HT1080 (cell line): Measurements from ENCODE around the gene ULK4. TPM values are rescaled to one million over a fixed set of nuclear protein-coding genes. Genes with fewer than 3 reads are reported as not detected.

Experiments
- DNase-seq: peaks from one replicate; pipeline ENCODE4 v3.0.0-alpha.2; 2015; ENCODE audit warnings: low read depth
- total RNA-seq: library from RNA; depleted of rRNA; stranded (reverse); fragments of >200 nt; shearing (Covaris generic); gene quantifications from 2 replicates; pipeline ENCODE4 v1.2.3, GENCODE V29; 2014

ULK4 gene
- total RNA-seq, 1 experiment from 2014 or later, result 4.8 TPM

GRCh38 chr3:41370307-41370706 lies 591.6 kb downstream of the ULK4 start:
- no peak for DNase-seq

DNA sequence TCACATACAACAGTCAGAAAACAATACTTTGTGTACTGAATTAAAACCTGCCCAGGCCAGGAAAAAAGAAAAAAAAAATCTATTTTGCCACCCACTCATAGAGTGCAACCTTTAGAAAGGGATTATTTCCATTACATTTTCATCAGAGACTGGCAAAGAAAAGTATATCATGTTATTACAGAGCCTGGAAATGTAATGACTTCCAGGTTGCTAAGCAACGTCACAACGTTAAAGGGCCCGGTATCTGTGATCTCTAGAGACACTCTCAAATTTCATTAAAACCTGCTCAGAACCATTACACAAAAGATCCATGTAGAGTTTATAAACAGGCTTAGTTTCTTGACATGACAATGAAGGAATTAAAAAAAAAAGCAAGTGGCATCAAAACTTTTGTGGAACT lies 592.1 kb downstream of the ULK4 start:
- no peak for DNase-seq

DNA sequence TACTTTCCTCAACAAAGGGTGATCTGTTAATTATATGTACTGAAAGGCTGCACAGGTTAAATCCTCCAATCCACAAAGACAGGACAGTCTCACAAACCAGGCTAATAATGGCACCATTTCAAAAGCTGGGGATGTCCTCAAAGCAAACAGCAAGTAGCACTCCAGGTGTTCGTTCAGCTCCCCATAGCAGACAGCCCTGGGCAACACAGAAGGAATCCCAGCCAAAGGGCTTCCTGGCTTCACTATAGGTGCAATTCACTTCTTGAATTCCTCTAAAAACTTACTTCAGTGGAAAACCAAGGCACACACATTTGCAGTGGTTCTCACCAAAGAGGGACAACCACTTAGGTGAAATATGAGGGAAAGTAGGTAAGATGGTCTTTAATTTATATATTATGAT lies 595.9 kb downstream of the ULK4 start:
- no peak for DNase-seq

- DNase-seq, result no peak
These were observed 597.2 kb downstream of the ULK4 start for GRCh38 chr3:41364736-41365135.

DNA sequence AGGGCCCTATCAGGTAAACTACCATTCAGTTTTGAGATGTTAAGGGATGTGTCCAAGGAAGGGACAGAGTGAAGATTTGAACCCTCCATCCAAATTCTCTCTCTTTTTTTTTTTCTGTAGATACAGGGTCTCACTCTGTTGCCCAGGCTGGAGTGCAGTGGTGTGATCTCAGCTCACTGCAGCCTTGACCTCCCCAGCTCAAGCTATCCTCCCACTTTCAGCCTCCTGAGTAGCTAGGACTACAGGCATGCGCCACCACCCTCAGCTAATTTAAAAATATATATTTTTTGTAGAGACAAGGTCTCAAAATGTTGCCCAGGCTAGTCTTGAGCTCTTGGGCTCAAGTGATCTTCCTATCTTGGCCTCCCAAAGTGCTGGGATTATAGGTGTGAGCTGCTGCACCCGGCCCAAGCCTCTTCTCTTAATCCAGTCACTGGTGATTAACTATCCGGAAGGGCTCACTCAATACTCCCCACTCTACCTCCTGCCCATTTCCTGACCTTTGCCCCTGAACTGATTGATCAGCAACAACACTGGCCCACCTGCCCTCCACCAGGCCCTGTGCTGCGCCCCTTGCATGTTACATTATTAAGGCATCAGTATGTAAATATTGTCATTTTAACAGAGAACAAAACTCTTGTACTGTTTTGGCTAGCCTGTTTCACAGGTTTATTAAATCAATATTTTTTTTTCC lies 597.9 kb downstream of the ULK4 start:
- DNase-seq, result no peak

DNA sequence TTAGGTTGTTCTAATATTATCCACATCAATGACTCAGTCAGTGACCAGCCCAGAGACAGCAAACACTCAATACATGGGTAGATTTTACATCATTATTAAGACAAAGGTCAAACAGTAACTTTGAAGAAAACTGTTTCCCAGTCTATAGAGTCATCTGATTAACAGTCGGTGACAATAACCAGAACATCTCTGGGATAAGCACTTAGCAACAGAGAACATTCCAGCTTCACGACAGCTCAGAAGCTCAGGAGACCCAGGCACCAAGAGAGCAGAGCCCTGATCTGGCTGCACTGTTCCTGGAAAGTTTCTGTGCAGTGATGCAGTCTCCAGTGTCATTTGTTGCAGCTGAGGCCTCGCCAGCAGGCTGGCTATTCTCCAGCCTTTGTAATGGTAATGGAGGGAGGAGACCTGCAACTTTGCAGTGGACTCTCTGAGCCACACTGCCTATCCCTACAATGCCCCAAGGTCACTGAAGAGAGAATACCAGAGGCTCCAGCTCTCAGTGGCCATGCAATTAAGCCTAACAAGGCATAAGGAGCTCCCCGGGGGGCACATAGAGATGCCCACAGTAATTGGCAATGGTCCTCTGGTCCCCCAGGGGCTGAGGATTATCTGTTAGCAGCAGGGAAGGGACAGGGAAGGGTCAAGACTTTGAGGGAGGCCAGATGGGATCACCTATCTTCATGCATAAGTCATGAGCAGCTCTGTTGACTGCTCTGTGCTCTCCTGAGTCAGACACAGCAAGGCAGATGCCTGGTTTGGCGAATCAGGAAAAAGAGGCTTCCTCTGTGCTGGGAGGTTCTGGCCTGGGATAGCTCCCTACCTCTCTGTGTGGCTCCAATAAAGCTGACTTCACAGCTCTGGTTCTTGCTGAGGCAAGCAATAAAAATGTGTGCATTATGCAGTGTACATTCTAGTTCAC lies 599.0 kb downstream of the ULK4 start:
- no peak for DNase-seq

DNA sequence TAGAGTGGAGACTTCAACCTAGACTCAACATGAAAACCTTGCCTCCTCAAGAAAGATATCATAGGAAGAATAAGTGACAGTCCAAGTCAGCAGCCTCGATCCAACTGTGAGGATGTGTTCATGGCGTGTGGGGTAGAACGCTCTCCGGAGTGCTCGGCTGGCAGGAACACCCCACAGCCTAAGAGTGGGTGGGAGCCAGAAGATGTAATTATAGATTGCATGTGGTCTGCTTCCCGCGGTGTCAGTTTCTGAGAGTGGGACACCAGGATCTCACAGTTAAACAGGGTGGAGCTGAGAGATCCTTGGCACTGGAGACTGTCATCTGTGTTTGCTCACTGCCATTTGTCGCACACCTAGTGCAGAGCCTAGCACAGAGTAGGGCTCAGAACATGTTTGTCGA lies 604.6 kb downstream of the ULK4 start:
- DNase-seq, result no peak

GRCh38 chr3:41356775-41357174 lies 605.1 kb downstream of the ULK4 start:
- DNase-seq, result no peak

DNA sequence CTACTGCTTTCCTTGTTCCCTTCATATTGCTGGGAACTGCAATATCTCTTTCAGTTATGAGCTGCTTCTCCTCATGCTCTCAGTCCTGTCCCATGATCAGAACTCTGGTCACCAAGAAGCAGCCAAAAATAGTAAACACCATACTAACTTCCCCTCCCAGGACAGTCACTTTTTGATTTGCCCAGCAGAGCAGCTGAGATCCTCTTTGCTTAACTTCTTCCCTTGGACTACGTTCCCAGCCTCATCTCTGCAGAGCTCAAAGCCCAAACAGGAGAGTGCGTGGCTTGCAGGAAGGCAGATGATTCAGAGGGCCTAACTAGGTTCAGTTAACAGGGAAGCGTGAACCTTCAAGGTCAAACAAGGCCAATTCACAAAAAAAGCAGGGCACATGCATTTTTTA lies 609.4 kb downstream of the ULK4 start:
- DNase-seq, result no peak

DNA sequence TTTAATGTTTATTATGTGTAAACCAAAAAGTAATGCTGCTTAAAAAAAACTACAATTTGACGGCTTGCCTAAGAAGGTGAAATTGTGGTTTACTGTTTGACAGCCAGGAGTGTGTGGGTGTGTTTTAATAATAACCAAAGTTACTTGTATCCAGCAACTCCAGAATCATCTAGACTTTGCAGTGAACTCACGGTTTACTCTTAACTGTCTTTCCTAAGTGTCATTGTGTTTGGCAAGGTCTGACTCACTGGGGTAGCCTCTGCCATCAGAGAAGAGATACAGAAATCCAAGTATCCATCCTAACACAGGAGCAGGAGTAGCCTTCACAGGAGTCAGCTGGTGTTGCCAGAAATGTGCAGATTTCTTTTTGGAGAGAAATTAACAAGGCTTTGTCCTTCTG lies 611.5 kb downstream of the ULK4 start:
- DNase-seq, result peak; percentile 25

GRCh38 chr3:41348401-41348800 lies 613.5 kb downstream of the ULK4 start:
- no peak for DNase-seq

- no peak for DNase-seq
These were observed 615.1 kb downstream of the ULK4 start for GRCh38 chr3:41346698-41347270.

- no peak for DNase-seq
These were observed 616.1 kb downstream of the ULK4 start for GRCh38 chr3:41345788-41346187.

- DNase-seq, result no peak
These were observed 622.1 kb downstream of the ULK4 start for GRCh38 chr3:41339758-41340157.

GRCh38 chr3:41338276-41338675 lies 623.6 kb downstream of the ULK4 start:
- peak; percentile 21 for DNase-seq

- DNase-seq, result no peak
These were observed 627.5 kb downstream of the ULK4 start for GRCh38 chr3:41334426-41334825.

DNA sequence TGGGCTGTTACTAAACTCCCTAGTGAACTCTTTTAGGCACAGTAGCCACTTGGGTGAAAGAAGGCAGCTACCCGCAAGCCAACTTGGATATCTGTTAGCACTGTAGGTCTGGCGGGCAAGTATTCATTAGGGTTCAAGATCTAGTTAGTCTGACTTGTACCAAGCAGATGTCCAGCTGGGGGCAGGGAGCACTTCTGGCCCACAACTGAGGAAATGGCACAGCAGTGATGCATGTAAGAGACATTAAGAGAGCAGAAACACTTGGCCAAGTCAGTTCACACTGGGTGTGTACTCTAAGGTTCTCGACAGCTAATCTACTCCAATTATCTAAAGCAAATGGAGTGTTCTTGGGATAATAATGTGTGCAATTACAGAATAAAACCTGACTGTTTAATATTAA lies 630.9 kb downstream of the ULK4 start:
- DNase-seq, result no peak

- DNase-seq, result peak; percentile 46
These were observed 631.4 kb downstream of the ULK4 start for GRCh38 chr3:41330465-41330864.

GRCh38 chr3:41329881-41330280 lies 632.0 kb downstream of the ULK4 start:
- DNase-seq, result no peak

- DNase-seq, result no peak
These were observed 633.0 kb downstream of the ULK4 start for GRCh38 chr3:41328926-41329325.

- DNase-seq, result no peak
These were observed 634.2 kb downstream of the ULK4 start for GRCh38 chr3:41327718-41328117.

DNA sequence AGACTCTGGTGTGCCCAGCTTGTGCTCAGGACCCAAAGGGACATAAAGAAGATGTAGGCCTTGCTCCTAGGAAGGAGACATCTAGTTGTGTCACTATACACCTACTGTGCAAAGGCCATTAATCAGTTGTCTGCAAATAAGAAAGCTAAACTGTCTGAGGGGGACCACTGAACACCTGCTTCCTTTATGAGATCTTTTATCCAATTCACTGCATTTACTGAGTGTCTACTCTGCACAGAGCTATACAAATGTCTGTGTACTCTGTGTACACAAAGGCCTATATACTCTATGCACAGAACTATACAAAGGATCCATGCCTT lies 637.8 kb downstream of the ULK4 start:
- DNase-seq, result no peak
